22Rv1 (cell line): ENCODE measurements around the gene C7.

Source experiments
- H3K27ac ChIP-seq: fragments of 450-650 bp; 2 replicates; pipeline ENCODE4 v1.5.1; 2017
- ZFX ChIP-seq: fragments of 450-650 bp; IDR thresholded peaks from 2 replicates; pipeline ENCODE4 v1.6.1; 2017; ENCODE audit warnings: antibody characterized with exemption, borderline replicate concordance
- TF ChIP-seq, protein P1 (sequence below): fragments of 450-650 bp; IDR thresholded peaks from 2 replicates; pipeline ENCODE4 v1.5.1; 2017; ENCODE audit warnings: mild to moderate bottlenecking

Gene C7

DNA sequence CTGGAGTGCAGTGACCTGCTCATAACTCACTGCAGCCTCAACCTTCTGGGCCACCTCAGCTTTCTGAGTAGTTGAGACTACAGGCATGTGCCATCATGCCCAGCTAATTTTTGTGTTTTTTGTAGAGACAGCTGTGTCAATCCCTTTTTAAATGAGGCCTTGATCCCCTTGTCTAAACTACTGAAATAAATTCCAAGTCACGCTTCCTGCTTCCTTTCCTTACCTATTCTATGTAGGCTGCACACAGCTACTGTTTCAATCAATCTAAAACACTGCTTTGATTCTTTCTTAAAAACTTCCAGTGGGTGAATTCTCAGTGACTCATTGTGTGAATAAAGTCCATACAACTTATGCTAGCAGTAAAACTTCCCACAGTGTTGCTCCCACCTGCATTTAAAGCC lies 2.9 kb upstream of the C7 start:
- H3K27ac ChIP-seq: no peak overlapping the region
- TF ChIP-seq, protein P1, sequence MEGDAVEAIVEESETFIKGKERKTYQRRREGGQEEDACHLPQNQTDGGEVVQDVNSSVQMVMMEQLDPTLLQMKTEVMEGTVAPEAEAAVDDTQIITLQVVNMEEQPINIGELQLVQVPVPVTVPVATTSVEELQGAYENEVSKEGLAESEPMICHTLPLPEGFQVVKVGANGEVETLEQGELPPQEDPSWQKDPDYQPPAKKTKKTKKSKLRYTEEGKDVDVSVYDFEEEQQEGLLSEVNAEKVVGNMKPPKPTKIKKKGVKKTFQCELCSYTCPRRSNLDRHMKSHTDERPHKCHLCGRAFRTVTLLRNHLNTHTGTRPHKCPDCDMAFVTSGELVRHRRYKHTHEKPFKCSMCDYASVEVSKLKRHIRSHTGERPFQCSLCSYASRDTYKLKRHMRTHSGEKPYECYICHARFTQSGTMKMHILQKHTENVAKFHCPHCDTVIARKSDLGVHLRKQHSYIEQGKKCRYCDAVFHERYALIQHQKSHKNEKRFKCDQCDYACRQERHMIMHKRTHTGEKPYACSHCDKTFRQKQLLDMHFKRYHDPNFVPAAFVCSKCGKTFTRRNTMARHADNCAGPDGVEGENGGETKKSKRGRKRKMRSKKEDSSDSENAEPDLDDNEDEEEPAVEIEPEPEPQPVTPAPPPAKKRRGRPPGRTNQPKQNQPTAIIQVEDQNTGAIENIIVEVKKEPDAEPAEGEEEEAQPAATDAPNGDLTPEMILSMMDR: no peak
- no peak for TF ChIP-seq ZFX

DNA sequence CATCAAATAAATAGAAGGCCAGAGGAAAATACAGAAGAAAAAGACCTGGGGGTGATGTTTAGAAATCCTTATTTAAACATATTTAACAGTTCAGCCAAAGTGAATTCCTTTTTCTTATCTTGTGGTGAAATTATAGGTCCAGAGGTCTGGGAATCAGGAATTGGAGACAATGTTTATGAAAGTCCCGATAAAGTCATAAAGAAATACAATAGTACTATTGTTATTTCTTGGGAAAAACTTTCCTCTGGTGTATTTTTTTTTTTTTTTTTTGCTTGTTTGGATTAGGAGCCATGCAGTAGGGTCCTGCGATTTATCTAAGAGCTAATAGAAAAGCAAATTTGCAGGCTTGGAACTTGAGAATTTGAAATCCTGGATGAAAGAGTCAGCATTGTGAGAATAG lies 426 bp downstream of the C7 start:
- no peak for TF ChIP-seq ZFX
- TF ChIP-seq, protein P1: no peak
- H3K27ac ChIP-seq: no peak overlapping the region

DNA sequence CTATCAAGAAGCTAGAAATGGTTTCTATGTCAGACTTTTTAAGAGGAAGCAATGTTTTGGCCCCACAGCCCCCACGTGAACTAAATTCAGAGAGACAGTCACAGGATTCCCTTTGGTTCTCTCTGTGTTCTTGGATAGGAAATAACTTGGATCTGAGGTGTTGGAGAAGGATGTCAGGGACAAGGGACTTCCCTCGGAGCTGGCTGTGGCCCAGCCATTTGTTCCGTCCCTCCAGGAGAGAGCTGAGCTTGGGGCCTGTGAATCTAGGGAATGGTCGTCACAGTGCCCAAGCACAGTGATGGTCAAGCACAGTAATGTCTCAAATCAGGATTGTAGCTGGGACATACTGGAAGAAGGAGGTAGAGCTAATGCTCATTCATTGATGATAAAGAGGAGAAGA lies 2.0 kb downstream of the C7 start:
- no peak overlapping the region for H3K27ac ChIP-seq
- no peak for TF ChIP-seq ZFX
- TF ChIP-seq, protein P1: no peak

DNA sequence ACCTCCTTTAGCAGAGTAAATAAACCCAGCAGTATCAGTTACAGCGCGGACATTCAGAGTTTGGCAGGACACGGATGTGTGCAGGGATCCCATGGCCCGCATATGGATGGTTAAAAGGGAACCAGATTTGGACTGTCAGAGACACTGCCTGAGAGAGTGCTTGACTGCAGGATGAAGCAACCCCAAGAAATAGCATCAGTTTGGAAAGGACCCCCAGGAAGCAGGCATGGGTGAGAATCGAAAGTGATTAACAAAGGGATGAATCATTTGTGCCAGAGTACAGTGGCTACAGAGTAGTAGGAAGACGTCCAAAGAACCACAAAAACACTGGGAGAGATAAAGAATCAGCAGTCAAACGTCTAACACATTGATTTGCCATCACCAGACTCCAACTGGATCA lies 5.5 kb downstream of the C7 start:
- H3K27ac ChIP-seq: no peak overlapping the region
- no peak for TF ChIP-seq ZFX
- TF ChIP-seq, protein P1: no peak

DNA sequence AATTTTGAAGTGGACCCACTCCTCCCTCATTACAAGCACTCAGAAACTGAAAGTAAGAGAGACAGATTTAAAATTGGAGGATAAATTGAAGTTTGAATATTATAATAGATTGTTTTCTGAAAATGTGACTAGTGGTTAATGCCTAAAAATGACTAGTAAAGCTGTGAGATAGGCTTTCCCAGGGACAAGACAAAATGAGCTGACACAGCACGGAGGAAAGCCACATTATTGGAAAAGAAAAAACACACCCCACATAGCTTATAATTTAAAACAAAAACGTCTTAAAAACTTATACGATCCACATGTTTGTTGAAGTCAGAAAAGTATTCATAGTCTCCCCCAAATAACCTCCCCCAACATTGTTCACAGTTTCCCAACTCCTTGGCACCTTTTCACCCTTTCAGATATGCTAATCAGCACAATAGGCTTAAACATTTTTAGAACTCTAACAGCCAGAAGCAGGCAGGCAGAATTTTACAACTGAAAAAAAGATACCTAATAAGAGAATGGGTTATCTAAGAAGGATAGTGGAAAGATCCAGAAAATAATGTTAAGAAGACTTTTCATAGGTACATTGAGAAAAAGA lies 6.1 kb downstream of the C7 start:
- TF ChIP-seq, protein P1: no peak
- no peak for TF ChIP-seq ZFX
- H3K27ac ChIP-seq: no peak overlapping the region

DNA sequence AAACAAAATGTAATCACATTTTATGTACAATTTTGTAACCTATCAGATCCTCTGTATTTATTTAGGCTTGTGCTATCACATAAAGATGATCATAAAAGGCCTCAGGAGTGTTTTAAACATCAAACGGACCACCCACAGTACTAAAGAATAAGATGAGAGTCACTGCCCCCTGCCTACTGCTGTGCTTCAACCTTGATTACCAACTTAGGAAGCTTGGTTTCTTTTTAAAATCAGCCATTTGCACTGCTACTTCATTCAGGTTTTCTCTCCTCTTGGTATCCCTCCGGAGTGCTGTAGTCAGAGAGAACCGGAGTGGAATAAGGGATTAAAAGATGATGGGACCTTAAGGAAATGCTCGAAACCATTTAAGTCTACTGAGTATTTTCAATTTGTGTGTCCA lies 6.9 kb downstream of the C7 start:
- H3K27ac ChIP-seq: no peak overlapping the region
- TF ChIP-seq, protein P1: no peak
- TF ChIP-seq ZFX: no peak

DNA sequence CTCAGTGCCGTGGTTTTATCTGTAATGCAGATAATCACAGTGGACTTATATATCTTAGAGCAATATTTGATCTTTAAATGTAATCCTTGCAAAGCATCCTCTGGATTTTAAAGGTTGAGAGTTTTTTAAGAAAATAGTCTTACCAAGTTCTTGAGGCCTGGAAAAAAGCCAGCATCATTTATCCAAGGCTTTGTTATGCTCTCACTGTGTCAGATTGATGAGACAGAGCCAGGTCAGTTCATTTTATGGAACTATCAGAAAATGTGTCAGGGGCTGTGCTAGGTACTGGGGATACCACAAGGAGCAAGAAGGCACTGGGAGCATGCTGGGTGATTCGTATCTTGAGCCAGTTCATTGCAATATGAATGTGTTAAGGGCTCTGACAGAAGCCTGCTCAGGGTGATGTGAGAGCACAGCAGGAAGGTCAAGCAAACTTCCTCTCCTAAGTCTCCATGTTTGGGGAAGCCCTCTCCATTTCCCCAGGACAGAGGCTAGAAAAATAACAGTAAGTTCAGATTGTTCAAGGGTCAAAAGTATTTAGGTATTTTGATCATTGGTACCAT lies 19.7 kb downstream of the C7 start:
- TF ChIP-seq, protein P1: no peak
- TF ChIP-seq ZFX: no peak
- H3K27ac ChIP-seq: no peak overlapping the region
